K562 (cell line): ENCODE measurements around the gene PTAFR. TPM values are rescaled to one million over a fixed set of nuclear protein-coding genes. Genes with fewer than 3 reads are reported as not detected.

Source experiments
- ADNP ChIP-seq: fragments of 200-800 bp; sonication (Bioruptor generic); IDR thresholded peaks from 2 replicates; pipeline ENCODE4 v1.6.1; 2016; ENCODE audit warnings: missing genetic modification characterization, missing compliant biosample characterization
- ARID1B ChIP-seq: fragments of 450-650 bp; IDR thresholded peaks from 2 replicates; pipeline ENCODE4 v1.6.1; 2016; ENCODE audit warnings: antibody characterized with exemption, mild to moderate bottlenecking, inconsistent platforms
- ATF3 ChIP-seq, 2 experiments: fragments of 450-650 bp in 1 of 2; sonication (generic) in 1 of 2; formaldehyde crosslinking in 1 of 2; IDR thresholded peaks in 1 of 2; conservative IDR thresholded peaks in 1 of 2; 2 replicates each; pipeline versions ENCODE4 v1.6.1 to v1.8.1; 2016 to 2023; ENCODE audit warnings: mild to moderate bottlenecking in 2 of 2, moderate library complexity in 2 of 2, inconsistent platforms in 1 of 2, missing genetic modification reagents in 1 of 2
- BACH1 ChIP-seq: fragments of 200-800 bp; sonication (Bioruptor generic); IDR thresholded peaks from 2 replicates; pipeline ENCODE4 v1.6.1; 2016; ENCODE audit warnings: missing genetic modification characterization, missing compliant biosample characterization
- ETV1 ChIP-seq: fragments of 450-650 bp; conservative IDR thresholded peaks from 2 replicates; pipeline ENCODE4 v1.6.1; 2016; ENCODE audit warnings: missing genetic modification characterization, control low read depth, low read depth, missing compliant biosample characterization
- ETV6 ChIP-seq, 3 experiments: fragments of 150-350 bp in 1 of 3; sonication (generic) in 1 of 3; formaldehyde crosslinking in 1 of 3; IDR thresholded peaks; 2 replicates each; pipeline versions ENCODE4 v1.6.1 to v1.8.0; 2014 to 2022; ENCODE audit warnings: borderline replicate concordance in 2 of 3, low read depth in 2 of 3, antibody characterized with exemption in 1 of 3, low read length in 1 of 3, mild to moderate bottlenecking in 1 of 3, missing genetic modification reagents in 1 of 3
- GTF2E2 ChIP-seq: fragments of 200-800 bp; sonication (Bioruptor generic); IDR thresholded peaks from 2 replicates; pipeline ENCODE4 v1.6.1; 2016; ENCODE audit warnings: missing genetic modification characterization, missing compliant biosample characterization
- HDGF ChIP-seq: fragments of 450-650 bp; IDR thresholded peaks from 2 replicates; pipeline ENCODE4 v1.6.1; 2016
- HLTF ChIP-seq: fragments of 450-650 bp; IDR thresholded peaks from 2 replicates; pipeline ENCODE4 v1.6.1; 2016
- LARP7 ChIP-seq: fragments of 450-650 bp; IDR thresholded peaks from 2 replicates; pipeline ENCODE4 v1.6.1; 2016
- LCOR ChIP-seq: sonication (generic); formaldehyde crosslinking; IDR thresholded peaks from 2 replicates; pipeline ENCODE4 v1.8.0; 2022; ENCODE audit warnings: mild to moderate bottlenecking, missing genetic modification reagents
- MAFF ChIP-seq: IDR thresholded peaks from 2 replicates; pipeline ENCODE4 v1.6.1; 2012; ENCODE audit warnings: low read length, improper control_type of control experiment
- MIER1 ChIP-seq: fragments of 450-650 bp; IDR thresholded peaks from 2 replicates; pipeline ENCODE4 v1.6.1; 2016; ENCODE audit warnings: antibody characterized with exemption, mild to moderate bottlenecking, low read depth
- NCOA6 ChIP-seq: fragments of 450-650 bp; IDR thresholded peaks from 2 replicates; pipeline ENCODE4 v1.6.1; 2017; ENCODE audit warnings: mild to moderate bottlenecking
- NFRKB ChIP-seq: fragments of 450-650 bp; IDR thresholded peaks from 2 replicates; pipeline ENCODE4 v1.6.1; 2016; ENCODE audit warnings: low read depth
- NR2C1 ChIP-seq, 2 experiments: fragments of 450-650 bp; IDR thresholded peaks; 2 replicates each; pipeline ENCODE4 v1.6.1; 2017; ENCODE audit warnings: mild to moderate bottlenecking in 2 of 2, antibody characterized with exemption in 1 of 2, inconsistent platforms in 1 of 2, missing compliant biosample characterization in 1 of 2, missing genetic modification characterization in 1 of 2
- SNAPC5 ChIP-seq: fragments of 250-450 bp; sonication (Bioruptor Pico); IDR thresholded peaks from 2 replicates; pipeline ENCODE4 v1.8.0; 2021; ENCODE audit warnings: moderate library complexity, mild to moderate bottlenecking, inconsistent platforms
- SNRNP70 ChIP-seq: fragments of 200-400 bp; formaldehyde crosslinking; optimal IDR thresholded peaks from 2 replicates; pipeline ENCODE3; 2017; ENCODE audit warnings: low read depth, low read length
- TRIM24 ChIP-seq, 2 experiments: fragments of 450-650 bp; IDR thresholded peaks; 2 replicates each; pipeline ENCODE4 v1.6.1; 2016
- U2AF1 ChIP-seq: fragments of 200-400 bp; formaldehyde crosslinking; optimal IDR thresholded peaks from 2 replicates; pipeline ENCODE3; 2017; ENCODE audit warnings: mild to moderate bottlenecking, low read depth, low read length, moderate library complexity
- U2AF2 ChIP-seq: fragments of 200-400 bp; formaldehyde crosslinking; optimal IDR thresholded peaks from 2 replicates; pipeline ENCODE3; 2017; ENCODE audit warnings: low read depth, mild to moderate bottlenecking, low read length
- WHSC1 ChIP-seq: IDR thresholded peaks from one replicate; pipeline ENCODE4 v1.6.1; 2012; ENCODE audit warnings: low read length, control low read depth, inconsistent platforms
- ZBED1 ChIP-seq: IDR thresholded peaks from 2 replicates; pipeline ENCODE4 v1.6.1; 2014
- ZBTB17 ChIP-seq: fragments of 450-650 bp; formaldehyde crosslinking; IDR thresholded peaks from 2 replicates; pipeline ENCODE4 v1.4.0; 2020; ENCODE audit warnings: mild to moderate bottlenecking
- ZKSCAN3 ChIP-seq: fragments of 250-450 bp; sonication (Bioruptor Pico); IDR thresholded peaks from 2 replicates; pipeline ENCODE4 v1.4.0; 2020
- ZNF780A ChIP-seq: fragments of 250-450 bp; sonication (Bioruptor Pico); IDR thresholded peaks from 2 replicates; pipeline ENCODE4 v1.5.0; 2021; ENCODE audit warnings: mild to moderate bottlenecking
- ZNF79 ChIP-seq: fragments of 250-450 bp; sonication (Bioruptor Pico); IDR thresholded peaks from 2 replicates; pipeline ENCODE4 v1.4.0; 2020; ENCODE audit warnings: low read depth, mild to moderate bottlenecking, moderate library complexity
- polyA plus RNA-seq, 8 experiments: library from polyadenylated mRNA; depleted of rRNA in 4 of 8; stranded (reverse) in 5 of 8; unstranded in 3 of 8; fragments of >200 nt; fragmentation: Nextera tagmentation in 2 of 8; fragmentation: Illumina TruSeq in 1 of 8; extraction: Ambion mirVana in 2 of 8; extraction: Trizol in 1 of 8; gene quantifications; 2 replicates each; pipeline versions ENCODE4 v1.2.1 to v1.2.3, GENCODE V29; 2011 to 2014; ENCODE audit warnings: inconsistent platforms in 1 of 8, missing spikeins in 1 of 8
- total RNA-seq, 7 experiments: library from RNA; depleted of rRNA in 6 of 7; stranded (reverse); fragments of >200 nt in 6 of 7; fragmentation: Illumina TruSeq in 2 of 7; extraction: Trizol in 2 of 7; gene quantifications; 2 replicates each; pipeline versions ENCODE4 v1.2.1 to v1.2.3, GENCODE V29; 2011 to 2021; ENCODE audit warnings: low replicate concordance in 1 of 7
- TF ChIP-seq, protein P1 (sequence below): fragments of 250-450 bp; sonication (Bioruptor Pico); IDR thresholded peaks from 2 replicates; pipeline ENCODE4 v1.5.0; 2021; ENCODE audit warnings: mild to moderate bottlenecking, moderate library complexity

PTAFR gene
- total and polyA plus RNA-seq, 9 of the 15 experiments (the other 6 are each of a cell fraction or from before 2014, with no cell fraction given): 0.15 to 0.55 (median 0.40) TPM; not detected in 1

DNA sequence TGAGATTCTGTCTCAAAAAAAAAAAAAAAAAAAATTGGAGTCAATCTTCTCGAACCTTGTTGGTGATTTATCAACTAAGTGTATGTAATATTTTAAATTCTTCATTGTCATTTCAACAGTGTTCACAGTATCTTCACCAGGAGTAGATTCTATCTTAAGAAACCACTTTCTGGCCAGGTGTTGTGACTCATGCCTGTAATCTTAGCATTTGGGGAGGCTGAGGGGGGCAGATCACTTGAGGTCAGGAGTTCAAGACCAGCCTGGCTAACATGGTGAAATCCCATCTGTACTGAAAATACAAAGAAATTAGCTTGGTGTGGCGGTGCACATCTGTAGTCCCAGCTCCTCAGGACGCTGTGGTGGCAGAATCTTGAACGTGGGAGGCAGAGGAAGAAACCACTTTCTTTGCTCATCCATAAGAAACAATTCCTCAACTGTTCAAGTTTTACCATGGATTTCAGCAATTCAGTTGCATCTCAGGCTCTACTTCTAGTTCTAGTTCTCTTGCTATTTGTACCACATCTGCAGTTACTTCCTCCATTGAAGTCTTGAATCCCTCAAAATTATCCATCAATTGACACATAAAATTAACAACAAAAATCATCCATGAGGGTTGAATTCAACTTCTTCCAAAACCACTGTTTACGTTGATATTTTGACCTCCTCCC, 57.7 kb downstream of the PTAFR start (continued):
- TF ChIP-seq ZNF79 (CRISPR knock-in tag) (no peak), LARP7 (no peak), HDGF (no peak), ZKSCAN3 (CRISPR knock-in tag) (no peak), NFRKB (no peak), BACH1 (tag) (no peak), TRIM24 (IDR thresholded peaks at IDR 0.05) (peak in 1 of 2 experiments; percentile 25; a peak in 1 of 4 replicates), ETV1 (tag) (no peak), LCOR (peak; percentile 58; the same call in 1 of the 2 replicates), MIER1 (no peak), ZBTB17 (no peak), ZNF780A (CRISPR knock-in tag) (no peak), U2AF2 (no peak), ADNP (tag) (peak; percentile 96), SNAPC5 (no peak), NCOA6 (no peak), U2AF1 (no peak), HLTF (no peak), ETV6 (IDR thresholded peaks at IDR 0.05; ENCODE audit: borderline replicate concordance in 1 of 2, low read depth in 2 of 2, low read length in 1 of 2) (no peak), ETV6 (CRISPR knock-in tag; IDR thresholded peaks at IDR 0.05; ENCODE audit: borderline replicate concordance) (no peak), ARID1B (peak; percentile 82), GTF2E2 (tag) (no peak), MAFF (no peak), SNRNP70 (no peak), WHSC1 (no peak), NR2C1 (IDR thresholded peaks at IDR 0.05) (no peak), NR2C1 (tag; IDR thresholded peaks at IDR 0.05) (no peak), ZBED1 (no peak), ATF3 (IDR thresholded peaks at IDR 0.05) (peak; percentile 70), ATF3 (CRISPR knock-in tag; conservative IDR thresholded peaks at IDR 0.05) (no peak)
- TF ChIP-seq, protein P1, sequence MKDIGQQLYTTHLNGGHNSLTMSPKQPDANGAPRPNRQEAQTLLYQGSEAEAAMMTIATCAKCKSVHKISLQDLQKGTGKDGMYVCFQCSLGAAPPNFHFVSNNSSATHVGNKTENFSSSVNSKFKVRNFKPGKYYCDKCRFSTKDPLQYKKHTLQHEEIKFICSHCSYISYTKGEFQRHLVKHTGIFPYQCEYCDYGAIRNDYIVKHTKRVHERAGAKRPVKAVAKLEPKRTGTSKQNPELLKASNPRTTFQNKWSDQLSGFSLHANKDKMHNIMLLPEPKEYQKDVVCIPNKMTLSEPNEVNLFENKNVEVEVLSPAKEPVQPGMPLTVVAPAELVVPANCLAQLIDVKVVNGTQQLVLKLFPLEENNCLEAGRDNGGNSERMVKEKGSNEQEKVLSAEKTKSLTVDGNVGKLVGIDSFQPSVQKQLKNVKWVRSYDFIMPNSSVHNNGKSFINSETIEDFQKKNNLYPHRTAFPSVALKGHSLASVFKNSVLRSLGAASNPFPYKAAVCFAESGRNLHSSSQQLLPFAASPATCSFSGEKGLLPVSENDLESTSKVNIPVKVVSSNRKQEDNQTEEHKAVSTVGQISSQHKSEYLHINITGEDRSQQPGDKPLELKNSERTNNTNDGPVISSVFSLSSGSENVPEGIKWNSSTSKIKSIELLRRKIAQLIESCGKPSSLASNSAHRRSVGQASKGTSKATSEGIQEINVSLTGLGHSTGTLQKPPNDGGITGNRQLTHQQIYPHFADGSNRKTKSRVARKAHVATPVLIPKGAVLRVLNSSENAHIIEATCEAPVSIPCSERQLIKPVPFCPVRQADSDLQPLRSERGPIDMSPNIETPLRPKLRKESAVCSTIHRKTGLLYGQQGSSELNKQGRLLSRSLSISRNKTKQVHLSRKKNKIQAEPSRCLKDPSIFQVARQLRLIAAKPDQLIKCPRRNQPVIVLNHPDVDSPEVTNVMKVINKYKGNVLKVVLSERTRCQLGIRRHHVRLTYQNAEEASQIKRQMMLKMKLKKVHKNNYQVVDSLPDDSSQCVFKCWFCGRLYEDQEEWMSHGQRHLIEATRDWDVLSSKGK (CRISPR knock-in tag): no peak
